ENCODE data around the gene BCL2L2.
A peak's percentile ranks its signal among the peaks of the same experiment; 100 is the strongest.

BCL2L2 gene

DNA sequence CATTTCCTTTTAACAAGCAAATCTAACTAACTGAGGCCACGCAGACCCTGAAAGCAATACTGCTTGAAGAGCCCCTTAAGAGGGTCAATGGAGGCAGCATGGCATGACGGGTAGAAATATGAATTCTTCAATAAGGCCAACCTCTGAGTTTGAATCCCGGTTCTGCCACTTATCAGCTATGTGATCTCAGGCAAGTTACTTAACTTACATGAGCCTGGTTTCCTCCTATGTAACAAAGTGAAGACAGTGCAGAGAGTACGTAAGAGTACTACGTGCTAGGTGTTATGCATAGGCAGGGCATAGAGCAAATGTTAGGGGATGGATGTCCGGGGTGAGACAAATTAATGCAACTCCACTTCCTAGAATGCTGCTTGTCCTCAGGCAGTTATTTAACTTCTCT lies 25.4 kb upstream of the BCL2L2 start:
- CTCF ChIA-PET: interaction anchor here (1.8 to 2.7 kb wide), 2 partner anchors 14 to 98 kb away, joined by 6 to 14 read pairs; no protein-coding TSS in a partner anchor

DNA sequence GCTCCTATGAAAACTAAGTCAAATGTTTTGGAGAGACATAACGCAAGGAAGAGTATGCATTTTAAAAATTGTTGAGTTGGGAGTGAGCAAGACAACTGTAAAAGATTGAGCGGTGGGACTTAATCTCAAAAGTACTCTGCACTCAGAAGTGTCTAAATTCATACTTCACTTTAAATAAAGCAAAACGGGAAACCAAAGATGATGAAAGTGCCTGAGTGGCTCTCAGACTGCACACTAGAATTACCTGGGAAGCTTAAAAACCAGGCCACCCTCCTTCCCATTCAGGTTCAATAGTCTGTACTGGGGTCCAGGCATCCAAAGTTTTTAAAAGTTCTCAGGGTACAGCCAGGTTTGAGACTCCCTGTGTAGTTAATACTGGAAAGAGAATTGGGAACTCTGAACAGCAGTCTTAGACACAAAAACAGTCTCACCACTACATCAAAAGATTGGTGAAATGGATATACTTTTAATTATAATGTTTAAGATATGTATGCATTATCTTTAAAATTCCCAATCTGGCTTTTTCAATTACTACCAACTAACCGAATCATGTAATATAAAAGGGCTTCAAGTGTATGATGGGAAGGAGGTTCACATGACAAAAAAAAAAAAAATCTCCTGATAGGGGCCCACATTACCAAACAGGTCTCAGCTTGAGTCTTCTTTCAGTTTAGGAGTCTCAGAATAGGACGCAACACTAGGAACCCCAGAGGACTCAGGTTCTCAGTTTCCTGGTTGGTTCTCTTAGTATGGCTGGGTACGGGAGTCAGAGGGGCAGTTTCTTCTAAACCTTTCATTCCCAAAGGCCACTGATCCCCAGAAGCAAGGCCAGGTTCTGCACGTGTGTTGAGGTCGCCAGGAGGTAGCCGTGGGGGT lies 21.7 kb upstream of the BCL2L2 start:
- TF ChIP-seq ZNF335 (tag by site-specific recombination; conservative IDR thresholded peaks at IDR 0.05): peak; percentile 40
- TF ChIP-seq ZNF19 (tag by site-specific recombination; IDR thresholded peaks at IDR 0.05; ENCODE audit: low read depth): no peak
- TF ChIP-seq TRIM28 (IDR thresholded peaks at IDR 0.05; ENCODE audit: borderline replicate concordance, low read length): no peak
- no peak for TF ChIP-seq SP7 (tag by site-specific recombination; IDR thresholded peaks at IDR 0.05)
- TF ChIP-seq, protein P1, sequence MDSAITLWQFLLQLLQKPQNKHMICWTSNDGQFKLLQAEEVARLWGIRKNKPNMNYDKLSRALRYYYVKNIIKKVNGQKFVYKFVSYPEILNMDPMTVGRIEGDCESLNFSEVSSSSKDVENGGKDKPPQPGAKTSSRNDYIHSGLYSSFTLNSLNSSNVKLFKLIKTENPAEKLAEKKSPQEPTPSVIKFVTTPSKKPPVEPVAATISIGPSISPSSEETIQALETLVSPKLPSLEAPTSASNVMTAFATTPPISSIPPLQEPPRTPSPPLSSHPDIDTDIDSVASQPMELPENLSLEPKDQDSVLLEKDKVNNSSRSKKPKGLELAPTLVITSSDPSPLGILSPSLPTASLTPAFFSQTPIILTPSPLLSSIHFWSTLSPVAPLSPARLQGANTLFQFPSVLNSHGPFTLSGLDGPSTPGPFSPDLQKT (IDR thresholded peaks at IDR 0.05; ENCODE audit: borderline replicate concordance, low read depth, low read length): no peak
- peak; percentile 80 for TF ChIP-seq MYNN (tag by site-specific recombination; IDR thresholded peaks at IDR 0.05; ENCODE audit: borderline replicate concordance)
- no peak for TF ChIP-seq ZNF169 (tag by site-specific recombination; IDR thresholded peaks at IDR 0.05)
- no peak for TF ChIP-seq IKZF3 (tag by site-specific recombination; IDR thresholded peaks at IDR 0.05)
- no peak for TF ChIP-seq ZNF510 (tag by site-specific recombination; IDR thresholded peaks at IDR 0.05; ENCODE audit: insufficient replicate concordance)
- no peak for TF ChIP-seq ZNF292 (tag by site-specific recombination; IDR thresholded peaks at IDR 0.05; ENCODE audit: borderline replicate concordance, low read depth)
- TF ChIP-seq KLF8 (tag by site-specific recombination; IDR thresholded peaks at IDR 0.05): no peak
- TF ChIP-seq ZNF140 (tag by site-specific recombination; IDR thresholded peaks at IDR 0.05): no peak
- 0 out of 2 replicates have a peak, but pooled peaks have one; percentile 17 for TF ChIP-seq ZNF76 (tag by site-specific recombination; IDR thresholded peaks at IDR 0.05; ENCODE audit: borderline replicate concordance, low read depth)
- TF ChIP-seq, protein P2, sequence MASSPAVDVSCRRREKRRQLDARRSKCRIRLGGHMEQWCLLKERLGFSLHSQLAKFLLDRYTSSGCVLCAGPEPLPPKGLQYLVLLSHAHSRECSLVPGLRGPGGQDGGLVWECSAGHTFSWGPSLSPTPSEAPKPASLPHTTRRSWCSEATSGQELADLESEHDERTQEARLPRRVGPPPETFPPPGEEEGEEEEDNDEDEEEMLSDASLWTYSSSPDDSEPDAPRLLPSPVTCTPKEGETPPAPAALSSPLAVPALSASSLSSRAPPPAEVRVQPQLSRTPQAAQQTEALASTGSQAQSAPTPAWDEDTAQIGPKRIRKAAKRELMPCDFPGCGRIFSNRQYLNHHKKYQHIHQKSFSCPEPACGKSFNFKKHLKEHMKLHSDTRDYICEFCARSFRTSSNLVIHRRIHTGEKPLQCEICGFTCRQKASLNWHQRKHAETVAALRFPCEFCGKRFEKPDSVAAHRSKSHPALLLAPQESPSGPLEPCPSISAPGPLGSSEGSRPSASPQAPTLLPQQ (tag by site-specific recombination; IDR thresholded peaks at IDR 0.05): peak; percentile 91
- TF ChIP-seq, protein P3, sequence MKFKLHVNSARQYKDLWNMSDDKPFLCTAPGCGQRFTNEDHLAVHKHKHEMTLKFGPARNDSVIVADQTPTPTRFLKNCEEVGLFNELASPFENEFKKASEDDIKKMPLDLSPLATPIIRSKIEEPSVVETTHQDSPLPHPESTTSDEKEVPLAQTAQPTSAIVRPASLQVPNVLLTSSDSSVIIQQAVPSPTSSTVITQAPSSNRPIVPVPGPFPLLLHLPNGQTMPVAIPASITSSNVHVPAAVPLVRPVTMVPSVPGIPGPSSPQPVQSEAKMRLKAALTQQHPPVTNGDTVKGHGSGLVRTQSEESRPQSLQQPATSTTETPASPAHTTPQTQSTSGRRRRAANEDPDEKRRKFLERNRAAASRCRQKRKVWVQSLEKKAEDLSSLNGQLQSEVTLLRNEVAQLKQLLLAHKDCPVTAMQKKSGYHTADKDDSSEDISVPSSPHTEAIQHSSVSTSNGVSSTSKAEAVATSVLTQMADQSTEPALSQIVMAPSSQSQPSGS (tag by site-specific recombination; IDR thresholded peaks at IDR 0.05; ENCODE audit: low read depth): no peak
- TF ChIP-seq, protein P4, sequence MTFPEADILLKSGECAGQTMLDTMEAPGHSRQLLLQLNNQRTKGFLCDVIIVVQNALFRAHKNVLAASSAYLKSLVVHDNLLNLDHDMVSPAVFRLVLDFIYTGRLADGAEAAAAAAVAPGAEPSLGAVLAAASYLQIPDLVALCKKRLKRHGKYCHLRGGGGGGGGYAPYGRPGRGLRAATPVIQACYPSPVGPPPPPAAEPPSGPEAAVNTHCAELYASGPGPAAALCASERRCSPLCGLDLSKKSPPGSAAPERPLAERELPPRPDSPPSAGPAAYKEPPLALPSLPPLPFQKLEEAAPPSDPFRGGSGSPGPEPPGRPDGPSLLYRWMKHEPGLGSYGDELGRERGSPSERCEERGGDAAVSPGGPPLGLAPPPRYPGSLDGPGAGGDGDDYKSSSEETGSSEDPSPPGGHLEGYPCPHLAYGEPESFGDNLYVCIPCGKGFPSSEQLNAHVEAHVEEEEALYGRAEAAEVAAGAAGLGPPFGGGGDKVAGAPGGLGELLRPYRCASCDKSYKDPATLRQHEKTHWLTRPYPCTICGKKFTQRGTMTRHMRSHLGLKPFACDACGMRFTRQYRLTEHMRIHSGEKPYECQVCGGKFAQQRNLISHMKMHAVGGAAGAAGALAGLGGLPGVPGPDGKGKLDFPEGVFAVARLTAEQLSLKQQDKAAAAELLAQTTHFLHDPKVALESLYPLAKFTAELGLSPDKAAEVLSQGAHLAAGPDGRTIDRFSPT (tag by site-specific recombination; IDR thresholded peaks at IDR 0.05): no peak
- TF ChIP-seq ZFP69B (tag by site-specific recombination; IDR thresholded peaks at IDR 0.05): peak; percentile 81; the same call in 1 of the 2 replicates
- Histone ChIP-seq H3K36me3 (ENCODE audit: control insufficient read depth in 2 of 2, insufficient read depth in 1 of 2, low read length in 2 of 2) (peaks cover 0 to 3% of the 10 kb centered on the region in 2 experiments; a peak in 1 of 3 replicates), H3K27ac (ENCODE audit: extremely low read depth, low read depth, low read length) (peak overlapping the region; percentile 78; the same call in 1 of the 2 replicates), H3K4me1 (ENCODE audit: control insufficient read depth, insufficient read depth, low read length) (peaks cover 15% of the 10 kb centered on the region), H3K9me3 (ENCODE audit: control insufficient read depth, insufficient read depth, low read depth, low read length) (no peaks in the 10 kb centered on the region), H3K4me3 (ENCODE audit: low read depth, low read length) (peak overlapping the region; percentile 90)
- ChIA-PET POLR2A (interaction anchor here (0.7 to 3.1 kb wide), 6 partner anchors 9 to 180 kb away, joined by 5 to 41 read pairs (median 12); partner anchors contain the start of genes BCL2L2, PABPN1 and PPP1R3E), CTCF (interaction anchor here (0.6 to 2.2 kb wide), 3 partner anchors 10 to 49 kb away, joined by 3 to 8 read pairs (median 6); no protein-coding TSS in a partner anchor)

More for the DNA sequence above, 25.4 kb upstream of the BCL2L2 start:
- Histone ChIP-seq H3K4me1 (ENCODE audit: control insufficient read depth, insufficient read depth, low read length) (peaks cover 9% of the 10 kb centered on the region), H3K9me3 (ENCODE audit: control insufficient read depth, insufficient read depth, low read depth, low read length) (no peaks in the 10 kb centered on the region), H3K27ac (ENCODE audit: extremely low read depth, low read depth, low read length) (no peak overlapping the region), H3K36me3 (ENCODE audit: control insufficient read depth in 2 of 2, insufficient read depth in 1 of 2, low read length in 2 of 2) (peaks cover 0 to 12% of the 10 kb centered on the region in 2 experiments; a peak in 1 of 3 replicates), H3K4me3 (ENCODE audit: low read depth, low read length) (no peak overlapping the region)
- TF ChIP-seq TRIM28 (IDR thresholded peaks at IDR 0.05; ENCODE audit: borderline replicate concordance, low read length): no peak
- TF ChIP-seq SP7 (tag by site-specific recombination; IDR thresholded peaks at IDR 0.05): no peak
- TF ChIP-seq OVOL3 (tag by site-specific recombination; IDR thresholded peaks at IDR 0.05): no peak
- POLR2A ChIA-PET: no interaction called here

Data from HEK293 (cell line).